HCT116 (cell line): ENCODE data around the gene PAFAH1B1. TPM values are rescaled to one million over a fixed set of nuclear protein-coding genes. Genes with fewer than 3 reads are reported as not detected.

Source experiments
- ATAC-seq: fragments of 200-7000 bp; cut with Tn5 transposase; 2 replicates; pipeline ENCODE4 v1.9.1; 2020; ENCODE audit warnings: mild to moderate bottlenecking, moderate library complexity
- BruUV-seq: library from RNA; stranded (reverse); fragments of 400-500 nt; replicated peaks from 2 replicates; lab custom pipeline; 2021; lab: Mats Ljungman, UMichigan
- CTCF ChIA-PET: fragments of 300-600 bp; sonication (Branson Sonifier 250); formaldehyde crosslinking; loops from one replicate; lab custom pipeline; 2021; ENCODE audit warnings: antibody characterized with exemption; lab: Charles Lee
- POLR2A ChIA-PET: fragments of 300-600, 350-600 bp; sonication (Branson Sonifier 250); formaldehyde crosslinking; loops from one replicate; lab custom pipeline; 2021; ENCODE audit warnings: antibody characterized with exemption; lab: Charles Lee
- RAD21 ChIA-PET, 2 experiments: fragments of 300-600 bp; sonication (Branson Sonifier 250); formaldehyde crosslinking; loops; one replicate each; lab custom pipeline; 2023; ENCODE audit warnings: low total read pairs in 2 of 2; ENCODE audit not compliant: uncharacterized antibody in 2 of 2, unreplicated experiment in 2 of 2, low non-redundant PET in 1 of 2; lab: Charles Lee
- DNase-seq: peaks from one replicate; pipeline ENCODE4 v3.0.0-alpha.2; 2010; ENCODE audit warnings: low read depth, low spot score
- H2AFZ ChIP-seq: fragments of 200-600 bp; shearing (Covaris generic), sonication (generic); 2 replicates; pipeline ENCODE4 v1.6.1; 2017; ENCODE audit warnings: low read depth, mixed run types, mixed read lengths, antibody characterized with exemption, low read length; ENCODE audit not compliant: poor library complexity, severe bottlenecking
- H3K27ac ChIP-seq: 2 replicates; pipeline ENCODE4 v1.5.1; 2012; ENCODE audit warnings: low read depth, low read length
- H3K27me3 ChIP-seq: fragments of 200-600 bp; sonication (generic); 2 replicates; pipeline ENCODE4 v1.6.1; 2016; ENCODE audit warnings: mixed run types, low read length, mixed read lengths; ENCODE audit not compliant: insufficient read depth
- H3K36me3 ChIP-seq, 2 experiments: fragments of 200-500 bp in 1 of 2; fragments of 200-600 bp in 1 of 2; sonication (Bioruptor generic) in 1 of 2; sonication (generic) in 1 of 2; 2 replicates each; pipeline versions ENCODE4 v1.5.1 to v1.6.1; 2014 to 2016; ENCODE audit warnings: low read length in 2 of 2, inconsistent platforms in 1 of 2, mixed read lengths in 1 of 2, mixed run types in 1 of 2; ENCODE audit not compliant: insufficient read depth in 2 of 2, control insufficient read depth in 1 of 2
- H3K4me1 ChIP-seq, 2 experiments: fragments of 200-600 bp in 1 of 2; sonication (generic) in 1 of 2; 2 replicates each; pipeline versions ENCODE4 v1.5.1 to v1.6.1; 2012 to 2017; ENCODE audit warnings: low read length in 2 of 2, inconsistent platforms in 1 of 2, mild to moderate bottlenecking in 1 of 2, mixed read lengths in 1 of 2, mixed run types in 1 of 2, moderate library complexity in 1 of 2; ENCODE audit not compliant: insufficient read depth in 2 of 2, control insufficient read depth in 1 of 2
- H3K4me2 ChIP-seq: fragments of 200-600 bp; sonication (generic); 2 replicates; pipeline ENCODE4 v1.6.1; 2017; ENCODE audit warnings: mixed run types, low read length, mixed read lengths
- H3K4me3 ChIP-seq, 2 experiments: fragments of 200-600 bp in 1 of 2; sonication (generic) in 1 of 2; replicated peaks in 1 of 2; 2 replicates each; pipeline ENCODE4 v1.5.1; 2011 to 2016; ENCODE audit warnings: low read length in 2 of 2, control low read depth in 1 of 2, low read depth in 1 of 2, mild to moderate bottlenecking in 1 of 2, mixed read lengths in 1 of 2, mixed run types in 1 of 2
- H3K79me2 ChIP-seq: fragments of 200-600 bp; sonication (generic); 2 replicates; pipeline ENCODE4 v1.6.1; 2017; ENCODE audit warnings: mild to moderate bottlenecking, mixed run types, low read length, moderate library complexity, mixed read lengths; ENCODE audit not compliant: insufficient read depth
- H3K9ac ChIP-seq: fragments of 200-600 bp; sonication (generic); 2 replicates; pipeline ENCODE4 v1.6.1; 2016; ENCODE audit warnings: low read length, mixed read lengths
- H3K9me2 ChIP-seq: fragments of 200-600 bp; sonication (generic), shearing (Covaris generic); 2 replicates; pipeline ENCODE4 v1.6.1; 2017; ENCODE audit warnings: mixed run types, mild to moderate bottlenecking, moderate library complexity; ENCODE audit not compliant: insufficient read depth
- H3K9me3 ChIP-seq, 2 experiments: fragments of 200-500 bp in 1 of 2; fragments of 200-600 bp in 1 of 2; sonication (Bioruptor generic) in 1 of 2; sonication (generic) in 1 of 2; 2 replicates each; pipeline ENCODE4 v1.6.1; 2014 to 2017; ENCODE audit warnings: low read length in 2 of 2, mixed read lengths in 2 of 2, inconsistent platforms in 1 of 2, low read depth in 1 of 2, mild to moderate bottlenecking in 1 of 2, mixed run types in 1 of 2, moderate library complexity in 1 of 2; ENCODE audit not compliant: control insufficient read depth in 1 of 2, insufficient read depth in 1 of 2
- H4K20me1 ChIP-seq: fragments of 200-600 bp; sonication (generic), shearing (Covaris generic); 2 replicates; pipeline ENCODE4 v1.6.1; 2017; ENCODE audit warnings: mixed run types, mild to moderate bottlenecking, moderate library complexity; ENCODE audit not compliant: insufficient read depth
- CEBPB ChIP-seq: IDR thresholded peaks from 2 replicates; pipeline ENCODE4 v1.6.1; 2012; ENCODE audit warnings: low read depth
- CTCF ChIP-seq, 3 experiments: fragments of 200-600 bp in 1 of 3; sonication (generic) in 1 of 3; IDR thresholded peaks in 2 of 3; conservative IDR thresholded peaks in 1 of 3; 2 replicates each; pipeline ENCODE4 v1.5.1; 2012 to 2017; ENCODE audit warnings: low read depth in 2 of 3, low read length in 2 of 3, antibody characterized with exemption in 1 of 3, borderline replicate concordance in 1 of 3, control low read depth in 1 of 3, mild to moderate bottlenecking in 1 of 3, mixed read lengths in 1 of 3, mixed run types in 1 of 3, moderate library complexity in 1 of 3; ENCODE audit not compliant: insufficient read depth in 1 of 3
- FOSL1 ChIP-seq: IDR thresholded peaks from 2 replicates; pipeline ENCODE4 v1.6.1; 2012; ENCODE audit warnings: low read depth
- POLR2A ChIP-seq: IDR thresholded peaks from 2 replicates; pipeline ENCODE4 v1.7.0; 2011; ENCODE audit warnings: borderline replicate concordance; ENCODE audit not compliant: insufficient read depth, insufficient read length; ENCODE audit errors: extremely low read depth
- POLR2AphosphoS5 ChIP-seq: IDR thresholded peaks from 2 replicates; pipeline ENCODE4 v1.6.1; 2011; ENCODE audit warnings: mild to moderate bottlenecking, low read depth, low read length, moderate library complexity
- SP1 ChIP-seq: IDR thresholded peaks from 2 replicates; pipeline ENCODE4 v1.6.1; 2012; ENCODE audit warnings: low read depth
- SRF ChIP-seq: IDR thresholded peaks from 2 replicates; pipeline ENCODE4 v1.6.1; 2012; ENCODE audit warnings: low read depth
- TCF7L2 ChIP-seq: IDR thresholded peaks from 2 replicates; pipeline ENCODE4 v1.7.0; 2011; ENCODE audit warnings: borderline replicate concordance, inconsistent platforms; ENCODE audit not compliant: insufficient read depth, insufficient read length; ENCODE audit errors: extremely low read depth
- ZNF274 ChIP-seq: fragments of 200-500 bp; sonication (Bioruptor generic); IDR thresholded peaks from 2 replicates; pipeline ENCODE4 v1.6.1; 2014; ENCODE audit warnings: mild to moderate bottlenecking, low read depth, low read length, inconsistent platforms
- intact Hi-C: fragments of 100-400 bp; cut with micrococcal nuclease; formaldehyde crosslinking; loops from 2 replicates; pipeline ENCODE4 v1.10.0; 2022
- total RNA-seq: library from RNA; stranded (reverse); gene quantifications from one replicate; pipeline ENCODE4 v1.2.1, GENCODE V29; 2021; ENCODE audit not compliant: unreplicated experiment

PAFAH1B1 gene
- total RNA-seq, 1 experiment from 2014 or later = 113 TPM

- Histone ChIP-seq H3K27me3 (no peaks in the 10 kb centered on the region), H3K9ac (no peak overlapping the region), H3K4me3 (no peak overlapping the region), H3K27ac (no peak overlapping the region), H3K4me1 (no peaks in the 10 kb centered on the region), H4K20me1 (peaks cover 3% of the 10 kb centered on the region), H3K9me2 (no peaks in the 10 kb centered on the region), H3K79me2 (no peaks in the 10 kb centered on the region), H3K4me2 (no peak overlapping the region), H3K9me3 (no peaks in the 10 kb centered on the region), H2AFZ (no peak overlapping the region), H3K36me3 (peaks cover 19 to 32% of the 10 kb centered on the region in 2 experiments; a peak in 3 of 4 replicates)
- TF ChIP-seq POLR2AphosphoS5 = 0 out of 2 replicates have a peak, but pooled peaks have one; percentile 15
- no peak for TF ChIP-seq FOSL1
- no peak for TF ChIP-seq TCF7L2
- no peak for TF ChIP-seq SRF
- TF ChIP-seq SP1 = no peak
- TF ChIP-seq POLR2A = no peak
- TF ChIP-seq ZNF274 = no peak
- ATAC-seq (no peak), DNase-seq (no peak)
- RAD21 ChIA-PET = interaction anchor here in 1 of 2 experiments (0.8 kb wide), 1 partner anchor 163 kb away, joined by 3 read pairs; no protein-coding TSS in a partner anchor
- intact Hi-C loops = no loop called here
- BruUV-seq = no TSS peak
- CTCF ChIA-PET = interaction anchor here (1.1 to 1.3 kb wide), 2 partner anchors 12 to 305 kb away, joined by 3 read pairs; no protein-coding TSS in a partner anchor
- POLR2A ChIA-PET = no interaction called here
Measured at GRCh38 chr17:2687074-2687418, 93.6 kb downstream of the PAFAH1B1 start.

- TF ChIP-seq CTCF (IDR thresholded peaks at IDR 0.05 in 2 of 3, conservative IDR thresholded peaks at IDR 0.05 in 1 of 3; ENCODE audit: borderline replicate concordance in 1 of 3, insufficient read depth in 1 of 3, low read depth in 2 of 3, low read length in 2 of 3) = no peak
- TF ChIP-seq POLR2AphosphoS5 = 0 out of 2 replicates have a peak, but pooled peaks have one; percentile 28
- TF ChIP-seq CEBPB = no peak
- DNase-seq = no peak
- no peak overlapping the region for H2AFZ ChIP-seq
- no peak overlapping the region for H3K27ac ChIP-seq
- ATAC-seq = peak; percentile 24
- intact Hi-C loops = no loop called here
- ChIA-PET RAD21 (no interaction called here), CTCF (no interaction called here), POLR2A (no interaction called here)
- H3K36me3 ChIP-seq = peaks cover 8 to 27% of the 10 kb centered on the region in 2 experiments; a peak in 3 of 4 replicates
- H3K79me2 ChIP-seq = no peaks in the 10 kb centered on the region
- no peaks in the 10 kb centered on the region; the same call in 1 of the 2 replicates for H4K20me1 ChIP-seq
- no peak overlapping the region for H3K4me3 ChIP-seq
- H3K9me2 ChIP-seq = no peaks in the 10 kb centered on the region
- no peaks in the 10 kb centered on the region for H3K4me1 ChIP-seq
- no peak overlapping the region for H3K9ac ChIP-seq
- H3K27me3 ChIP-seq = no peaks in the 10 kb centered on the region
- BruUV-seq = no TSS peak
- H3K9me3 ChIP-seq = no peaks in the 10 kb centered on the region
- no peak overlapping the region for H3K4me2 ChIP-seq
Measured at GRCh38 chr17:2688351-2689342, 95.2 kb downstream of the PAFAH1B1 start.
